SH-SY5Y (cell line): ENCODE data around the gene VAV2.

ENCODE experiments used
- GATA2 ChIP-seq: IDR thresholded peaks from 2 replicates; pipeline ENCODE4 v1.6.1; 2011; ENCODE audit warnings: mild to moderate bottlenecking, low read depth, low read length
- GATA3 ChIP-seq: IDR thresholded peaks from 2 replicates; pipeline ENCODE4 v1.6.1; 2011; ENCODE audit warnings: low read depth, mild to moderate bottlenecking, low read length, moderate library complexity

DNA sequence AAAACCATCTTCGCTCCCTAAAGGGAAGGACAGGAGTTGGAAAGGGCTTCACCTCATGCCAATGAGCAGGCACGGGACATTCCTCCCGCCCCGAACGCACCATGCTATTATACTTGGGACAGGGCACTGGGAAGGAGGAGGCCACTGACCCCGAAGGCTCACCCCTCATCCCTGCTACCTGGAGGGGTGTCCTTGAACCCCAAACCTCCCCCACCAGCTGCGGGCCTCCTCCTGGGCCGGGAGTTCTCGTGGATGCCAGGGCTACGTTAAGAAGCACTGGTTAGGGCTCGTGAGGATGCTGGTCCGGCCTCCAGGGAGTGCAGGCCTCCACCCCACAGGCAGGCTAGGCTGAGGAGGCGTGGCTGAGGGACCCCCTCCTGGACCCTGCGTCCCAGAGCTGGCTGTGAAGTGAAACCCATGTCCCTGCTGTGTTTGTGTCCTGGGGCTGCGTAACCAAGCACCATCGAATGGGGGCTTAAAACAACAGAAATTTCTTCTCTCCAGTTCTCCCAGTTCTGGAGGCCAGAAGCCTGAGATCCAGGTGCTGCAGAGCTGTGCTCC is 142.9 kb downstream of the VAV2 start:
- TF ChIP-seq GATA3 = no peak
- no peak for TF ChIP-seq GATA2
